Activated CD8-positive, alpha-beta memory T cell treated with anti-CD3 and anti-CD28 coated beads for 36 hours (primary cell): ENCODE data around the gene TP53. TPM values are rescaled to one million over a fixed set of nuclear protein-coding genes. Genes with fewer than 3 reads are reported as not detected.

ENCODE experiments used
- CTCF ChIA-PET: fragments of 350-600 bp; sonication (Branson Sonifier 250); formaldehyde crosslinking; loops from one replicate; lab custom pipeline; 2021; ENCODE audit warnings: antibody characterized with exemption; lab: Charles Lee
- POLR2A ChIA-PET: fragments of 350-600 bp; sonication (Branson Sonifier 250); formaldehyde crosslinking; loops from one replicate; lab custom pipeline; 2021; ENCODE audit warnings: antibody characterized with exemption; lab: Charles Lee
- total RNA-seq, 2 experiments: library from RNA; stranded (reverse); gene quantifications; one replicate each; pipeline ENCODE4 v1.2.3, GENCODE V29; 2021

The TP53 gene
- 100 to 1,000 TPM; 135 to 139 TPM for total RNA-seq

DNA sequence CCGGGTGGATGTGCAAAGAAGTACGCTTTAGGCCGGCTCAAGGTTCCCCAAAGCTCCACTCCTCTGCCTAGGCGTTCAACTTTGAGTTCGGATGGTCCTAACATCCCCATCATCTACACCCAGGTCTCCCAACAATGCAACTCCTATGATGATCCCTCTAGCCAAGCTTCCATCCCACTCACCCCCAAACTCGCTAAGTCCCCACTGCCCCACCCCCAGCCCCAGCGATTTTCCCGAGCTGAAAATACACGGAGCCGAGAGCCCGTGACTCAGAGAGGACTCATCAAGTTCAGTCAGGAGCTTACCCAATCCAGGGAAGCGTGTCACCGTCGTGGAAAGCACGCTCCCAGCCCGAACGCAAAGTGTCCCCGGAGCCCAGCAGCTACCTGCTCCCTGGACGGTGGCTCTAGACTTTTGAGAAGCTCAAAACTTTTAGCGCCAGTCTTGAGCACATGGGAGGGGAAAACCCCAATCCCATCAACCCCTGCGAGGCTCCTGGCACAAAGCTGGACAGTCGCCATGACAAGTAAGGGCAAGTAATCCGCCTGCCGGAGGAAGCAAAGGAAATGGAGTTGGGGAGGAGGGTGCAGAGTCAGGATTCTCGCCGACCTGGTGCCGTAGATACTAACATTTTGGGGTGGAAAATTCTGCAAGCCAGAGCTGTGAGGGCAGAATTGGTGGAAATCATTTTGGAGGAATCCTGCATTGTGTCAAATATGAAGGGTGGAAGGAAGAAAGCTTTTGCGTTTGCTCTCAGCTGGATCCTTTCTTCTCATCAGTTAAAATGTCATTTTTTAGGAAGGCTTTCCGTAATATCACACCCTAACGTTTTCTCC, at the start of gene TP53:
TSS of gene TP53 (minus strand) at position 419 of the 836 bp plus-strand sequence. CDS start 10,896 bp downstream, outside the sequence.
- POLR2A ChIA-PET: interaction anchor here (0.5 to 4.3 kb wide), 23 partner anchors 14 to 537 kb away, joined by 3 to 41 read pairs (median 6); partner anchors contain the start of genes ATP1B2, CD68, FXR2 and MPDU1
- CTCF ChIA-PET: interaction anchor here (0.5 to 3.5 kb wide), 31 partner anchors 12 to 627 kb away, joined by 3 to 21 read pairs (median 4); partner anchors contain the start of genes CD68, CNTROB, FXR2 and MPDU1

DNA sequence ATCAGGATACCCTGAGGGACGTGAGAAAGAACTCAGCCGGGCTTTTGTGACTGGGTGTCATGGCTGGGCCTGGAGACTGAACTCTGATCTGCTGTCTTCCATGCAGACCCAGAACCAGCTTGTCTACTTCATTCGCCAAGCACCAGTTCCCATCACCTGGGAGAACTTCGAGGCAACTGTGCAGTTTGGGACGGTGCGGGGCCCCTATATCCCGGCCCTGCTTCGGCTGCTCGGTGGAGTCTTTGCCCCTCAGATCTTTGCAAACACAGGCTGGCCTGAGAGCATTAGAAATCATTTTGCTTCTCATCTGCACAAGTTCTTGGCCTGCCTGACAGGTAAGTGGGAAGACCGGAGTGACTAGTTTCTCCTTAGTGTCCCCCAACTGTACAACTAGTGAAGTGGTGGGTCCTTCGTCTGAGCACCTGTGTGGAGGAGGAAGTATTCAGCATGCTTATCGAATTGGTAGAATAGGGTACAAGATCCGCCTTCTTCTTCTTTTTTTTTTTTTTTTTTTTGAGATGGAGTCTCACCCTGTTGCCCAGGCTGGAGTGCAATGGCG, 45.8 kb upstream of the TP53 start:
- ChIA-PET POLR2A (no interaction called here), CTCF (interaction anchor here (0.7 kb wide), 1 partner anchor 63 kb away, joined by 4 read pairs; no protein-coding TSS in a partner anchor)

GRCh38 chr17:7729816-7730215, 42.5 kb upstream of the TP53 start:
- ChIA-PET POLR2A (no interaction called here), CTCF (interaction anchor here (1.0 kb wide), 1 partner anchor 93 kb away, joined by 3 read pairs; no protein-coding TSS in a partner anchor)

GRCh38 chr17:7727886-7728285, 40.6 kb upstream of the TP53 start:
- ChIA-PET POLR2A (no interaction called here), CTCF (no interaction called here)

- CTCF ChIA-PET: interaction anchor here (0.9 kb wide), 1 partner anchor 34 kb away, joined by 4 read pairs; the partner anchor contains the start of gene TP53
- POLR2A ChIA-PET: no interaction called here
Measured at GRCh38 chr17:7721612-7722011, 34.3 kb upstream of the TP53 start.

DNA sequence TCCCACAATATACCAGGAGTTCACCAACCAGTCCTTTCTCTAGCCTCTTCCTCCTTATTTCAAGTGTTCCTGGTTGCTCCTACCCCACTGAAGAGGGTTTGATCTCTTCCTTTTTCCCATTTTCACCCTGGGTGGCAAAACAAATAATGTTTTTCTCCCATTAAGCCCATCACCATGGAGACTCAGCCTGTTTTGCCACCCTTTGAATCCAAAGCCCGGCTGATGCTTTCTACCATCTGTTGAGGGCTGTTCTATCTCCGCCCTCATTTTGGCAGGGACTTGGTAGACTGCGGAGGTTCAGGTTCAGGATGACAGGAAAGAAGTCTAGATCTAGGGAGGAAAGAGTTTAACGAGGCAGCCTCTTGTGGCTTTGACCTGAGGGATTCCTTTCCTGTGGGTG, 32.8 kb upstream of the TP53 start:
- CTCF ChIA-PET: no interaction called here

GRCh38 chr17:7719661-7720060, 32.4 kb upstream of the TP53 start:
- ChIA-PET CTCF (no interaction called here), POLR2A (no interaction called here)

More for the DNA sequence above, 32.8 kb upstream of the TP53 start:
- POLR2A ChIA-PET: no interaction called here

- ChIA-PET POLR2A (interaction anchor here (0.5 kb wide), 1 partner anchor 45 kb away, joined by 5 read pairs; no protein-coding TSS in a partner anchor), CTCF (interaction anchor here (0.6 to 1.4 kb wide), 3 partner anchors 117 to 281 kb away, joined by 3 read pairs; no protein-coding TSS in a partner anchor)
Measured at GRCh38 chr17:7717756-7718350, 30.6 kb upstream of the TP53 start.

DNA sequence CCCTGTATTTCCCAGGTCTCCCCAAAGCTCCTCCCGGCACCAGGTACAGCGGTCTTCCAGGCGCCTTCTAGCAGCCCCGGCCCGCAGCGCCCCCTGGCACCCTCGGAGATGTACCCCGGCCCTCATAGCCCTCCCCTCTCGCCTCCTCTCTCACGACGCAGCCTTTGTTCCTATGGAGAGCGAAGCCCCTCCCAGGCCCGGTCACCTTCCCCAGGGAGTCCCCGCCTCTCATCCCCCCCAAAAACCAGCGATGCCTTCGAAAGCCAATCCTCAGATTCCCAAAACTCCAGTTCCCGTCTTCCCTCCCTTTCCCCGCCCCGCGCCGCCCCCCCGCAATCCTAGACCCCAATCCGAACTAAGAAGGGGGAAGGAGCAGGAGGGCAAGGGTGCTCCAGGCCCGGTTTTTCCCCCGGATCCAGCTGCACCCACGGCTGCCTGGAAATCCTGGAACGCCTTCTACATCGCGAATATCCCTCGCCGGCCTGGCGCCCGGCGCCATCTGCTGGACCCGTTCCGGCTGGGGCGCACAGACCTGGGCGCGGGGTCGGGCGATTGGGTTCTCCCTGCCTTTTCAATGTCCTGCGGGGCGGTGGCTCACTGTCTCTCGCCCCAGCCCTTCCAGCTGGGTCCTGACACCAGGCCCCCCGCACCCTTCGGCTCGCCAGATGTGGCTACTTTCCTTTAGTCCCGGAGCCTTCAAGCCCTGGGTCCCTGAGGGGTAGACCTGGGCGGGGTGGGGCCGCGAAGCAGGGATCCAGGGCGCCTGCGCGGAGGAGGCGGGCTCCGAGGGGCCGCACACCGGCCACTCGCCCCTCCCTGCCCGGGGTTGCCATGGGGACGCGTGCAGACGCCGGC, 29.8 kb upstream of the TP53 start, which contains the start of gene DNAH2:
TSS of gene DNAH2 (plus strand) at position 844 of the 855 bp plus-strand sequence. CDS start 1,991 bp downstream, outside the sequence.
- ChIA-PET CTCF (interaction anchor here (0.9 to 1.4 kb wide), 4 partner anchors 14 to 280 kb away, joined by 3 to 4 read pairs (median 3); partner anchors contain the start of gene TP53), POLR2A (interaction anchor here (0.5 to 0.6 kb wide), 2 partner anchors 36 to 45 kb away, joined by 5 read pairs; no protein-coding TSS in a partner anchor)

GRCh38 chr17:7715936-7716886, 28.9 kb upstream of the TP53 start:
- ChIA-PET CTCF (interaction anchor here (0.9 to 1.4 kb wide), 4 partner anchors 14 to 119 kb away, joined by 3 to 4 read pairs (median 4); partner anchors contain the start of genes TP53 and WRAP53), POLR2A (no interaction called here)

GRCh38 chr17:7714721-7715594, 27.7 kb upstream of the TP53 start:
- POLR2A ChIA-PET: no interaction called here
- CTCF ChIA-PET: interaction anchor here (0.6 to 1.4 kb wide), 2 partner anchors 27 to 34 kb away, joined by 3 to 4 read pairs; partner anchors contain the start of gene WRAP53

- ChIA-PET POLR2A (no interaction called here), CTCF (interaction anchor here (0.8 kb wide), 1 partner anchor 26 kb away, joined by 4 read pairs; the partner anchor contains the start of gene WRAP53)
Measured at GRCh38 chr17:7713782-7714181, 26.5 kb upstream of the TP53 start.

- POLR2A ChIA-PET: no interaction called here
- CTCF ChIA-PET: no interaction called here
Measured at GRCh38 chr17:7712111-7712771, 25.0 kb upstream of the TP53 start.

DNA sequence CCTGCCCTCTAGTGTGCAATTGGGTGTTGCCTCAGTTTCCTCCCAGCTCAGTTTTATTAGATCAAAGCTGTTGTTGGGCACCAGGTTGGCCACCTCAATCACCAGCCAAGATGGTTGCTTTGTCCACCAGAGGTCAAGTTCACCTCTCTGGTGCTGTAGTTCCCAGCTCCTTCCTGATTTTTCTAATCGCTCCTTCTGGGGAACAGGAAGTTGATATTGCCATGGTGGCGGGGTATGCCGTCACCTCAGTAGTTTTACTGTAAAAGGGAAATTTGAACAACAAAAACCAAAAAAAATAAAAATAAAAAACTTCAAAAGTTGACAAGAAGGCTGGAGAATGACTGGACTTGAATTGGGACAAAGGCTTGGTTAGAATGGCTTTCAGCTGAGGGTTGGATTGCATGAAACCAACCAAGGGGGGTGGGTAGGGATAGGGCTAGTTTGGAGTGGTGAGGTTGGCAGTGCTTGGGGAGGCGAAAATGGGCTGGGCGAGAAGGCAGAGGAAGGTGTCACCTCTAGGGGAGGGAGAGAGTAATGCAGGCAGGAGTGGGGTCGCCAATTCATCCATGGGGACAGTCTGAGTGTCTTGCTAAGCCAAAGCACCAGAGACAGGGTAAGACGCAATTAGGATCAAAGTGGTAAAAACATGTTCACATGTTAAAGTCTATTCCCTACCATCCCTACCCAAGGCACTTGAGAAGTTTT, 23.9 kb upstream of the TP53 start:
- CTCF ChIA-PET: no interaction called here
- POLR2A ChIA-PET: no interaction called here

DNA sequence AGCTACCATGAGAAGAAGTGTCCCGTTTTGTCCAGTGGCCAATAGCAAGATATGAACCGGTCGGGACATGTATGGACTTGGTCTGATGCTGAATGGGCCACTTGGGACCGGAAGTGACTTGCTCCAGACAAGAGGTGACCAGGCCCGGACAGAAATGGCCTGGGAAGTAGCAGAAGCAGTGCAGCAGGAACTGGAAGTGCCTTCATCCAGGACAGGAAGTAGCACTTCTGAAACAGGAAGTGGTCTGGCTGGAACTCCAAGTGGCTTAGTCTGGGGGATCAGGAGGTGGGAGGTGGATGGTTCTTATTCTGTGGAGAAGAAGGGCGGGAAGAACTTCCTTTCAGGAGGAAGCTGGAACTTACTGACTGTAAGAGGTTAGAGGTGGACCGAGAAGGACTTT, 23.0 kb upstream of the TP53 start:
- ChIA-PET CTCF (no interaction called here), POLR2A (no interaction called here)
